Keratinocyte (primary cell): ENCODE measurements around the gene SMG1. TPM values are rescaled to one million over a fixed set of nuclear protein-coding genes. Genes with fewer than 3 reads are reported as not detected.

Source experiments
- polyA plus RNA-seq, 5 experiments: library from polyadenylated mRNA; depleted of rRNA in 3 of 5; stranded (reverse) in 3 of 5; stranded (forward) in 1 of 5; unstranded in 1 of 5; fragments of >200 nt; gene quantifications; 1 replicate in 1 of 5; 2 replicates in 3 of 5; 3 replicates in 1 of 5; pipeline versions ENCODE4 v1.2.1 to v1.2.3, GENCODE V29; 2011 to 2012; ENCODE audit warnings: missing spikeins in 2 of 5, low read depth in 1 of 5, low replicate concordance in 1 of 5

Gene SMG1
- polyA plus RNA-seq, 1 donor (not counting 4 experiments of a cell fraction or from before 2014, with no cell fraction given), result 34.2 TPM

Other genes starting within 250 kb of the SMG1 start
- 3,562 to 4,116 TPM (median 3,815 TPM) in 3 replicates for gene RPS15A, start 136.1 kb downstream of the SMG1 start, polyA plus RNA-seq
- 105 to 178 TPM (median 124 TPM) in 3 replicates for gene ARL6IP1, start 124.9 kb downstream of the SMG1 start, polyA plus RNA-seq
- 6.4 to 8.5 TPM (median 6.4 TPM) in 3 replicates for gene TMC7, start 57.5 kb upstream of the SMG1 start, polyA plus RNA-seq
- gene COQ7, start 141.2 kb upstream of the SMG1 start, polyA plus RNA-seq, result 8.0 to 11.0 TPM (median 11.0 TPM) in 3 replicates
- 4.9 to 6.6 TPM (median 5.9 TPM) in 3 replicates for gene ITPRIPL2, start 187.6 kb upstream of the SMG1 start, polyA plus RNA-seq
- 0.04 to 0.23 TPM in 2 of 3 replicates, not detected in the other for gene SYT17, start 241.8 kb upstream of the SMG1 start, polyA plus RNA-seq